HS-5 (cell line): ENCODE data around the gene RNF181.
"Not testable (repeated sequence)": the region's sequence is repeated elsewhere in the genome, so short reads cannot be mapped to it uniquely, and the experiment has no call there.

Experiments
- DNase-seq: peaks from one replicate; pipeline ENCODE4 v3.0.0-alpha.2; 2012; ENCODE audit warnings: low read depth

The RNF181 gene

DNA sequence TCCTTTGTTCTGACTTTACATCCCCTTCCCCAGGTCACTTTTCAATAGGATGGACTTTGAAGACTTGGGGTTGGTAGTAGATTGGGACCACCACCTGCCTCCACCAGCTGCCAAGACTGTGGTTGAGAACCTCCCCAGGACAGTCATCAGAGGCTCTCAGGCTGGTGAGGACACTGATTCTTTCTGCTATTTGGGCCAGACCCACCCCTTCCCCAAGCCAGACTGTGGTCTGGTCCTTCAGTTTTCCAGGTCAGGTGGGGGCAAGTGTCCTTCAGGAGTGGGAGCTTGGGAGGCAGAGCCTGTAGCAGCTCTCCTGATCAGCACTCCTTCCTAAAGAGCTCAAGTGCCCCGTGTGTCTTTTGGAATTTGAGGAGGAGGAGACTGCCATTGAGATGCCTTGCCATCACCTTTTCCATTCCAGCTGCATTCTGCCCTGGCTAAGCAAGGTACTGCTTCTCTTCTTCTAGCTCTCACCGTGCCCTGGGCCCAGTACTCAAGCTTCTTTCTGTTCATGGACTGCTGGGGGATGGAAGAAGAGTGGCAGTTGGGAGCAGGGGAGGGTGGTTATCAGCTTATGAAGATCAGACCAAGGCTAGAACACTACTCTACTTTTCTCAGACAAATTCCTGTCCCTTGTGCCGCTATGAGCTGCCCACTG lies 1.1 kb downstream of the RNF181 start:
- no peak for DNase-seq

DNA sequence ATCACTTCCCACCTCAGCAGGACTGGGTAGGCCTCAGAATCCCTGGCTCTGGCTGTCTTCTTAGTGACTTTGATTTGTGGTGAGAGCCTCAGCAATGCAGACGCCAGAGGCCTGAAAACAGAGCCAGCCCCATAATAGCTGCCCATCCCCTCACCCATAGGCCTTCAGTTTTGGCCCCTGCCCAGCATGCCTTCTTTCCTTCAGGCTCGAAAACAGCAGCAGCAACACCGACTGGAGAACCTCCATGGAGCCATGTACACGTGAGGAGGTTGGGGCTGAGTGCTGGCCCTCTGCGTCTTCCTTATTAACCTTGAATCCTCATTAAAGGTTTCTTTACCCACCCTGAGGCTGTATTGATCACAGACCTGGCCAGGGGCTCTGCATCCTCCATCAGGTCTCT lies 1.7 kb downstream of the RNF181 start:
- no peak for DNase-seq

DNA sequence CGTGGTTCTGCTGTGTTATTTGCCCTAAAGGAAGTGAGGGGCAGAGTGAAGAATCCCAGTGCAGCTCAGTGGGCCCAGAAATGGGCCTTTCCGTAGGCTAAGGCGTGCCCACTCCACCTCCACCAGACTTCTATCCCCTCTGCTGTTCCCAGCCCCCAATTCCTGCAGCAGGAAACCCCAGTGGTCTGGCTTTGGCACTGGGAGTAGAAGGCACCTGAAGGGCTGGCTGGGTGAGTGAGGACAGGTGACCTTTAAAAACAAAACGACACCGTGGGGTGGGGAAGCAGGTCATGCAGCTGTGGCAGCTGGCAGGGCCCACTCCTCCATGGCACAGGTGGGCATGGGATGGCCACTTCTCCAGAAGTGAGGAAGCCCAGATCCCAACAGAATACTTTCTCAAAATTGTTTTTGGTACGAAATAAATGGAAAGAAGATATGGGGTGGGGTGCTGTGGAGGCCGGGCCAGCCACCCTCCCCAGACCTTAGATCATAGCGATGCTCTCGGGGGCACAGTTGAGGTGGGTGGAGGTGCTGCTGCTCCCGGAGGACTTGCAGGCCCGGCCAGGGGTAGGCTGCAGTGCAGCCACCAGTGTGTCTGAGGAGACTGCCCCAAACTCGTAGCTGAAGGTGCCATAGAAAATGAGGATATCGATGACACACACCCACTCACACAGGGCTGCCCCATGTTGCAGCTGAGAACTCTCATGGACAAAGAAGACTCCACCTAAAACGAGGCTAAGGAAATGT lies 3.2 kb downstream of the RNF181 start:
- DNase-seq = no peak

DNA sequence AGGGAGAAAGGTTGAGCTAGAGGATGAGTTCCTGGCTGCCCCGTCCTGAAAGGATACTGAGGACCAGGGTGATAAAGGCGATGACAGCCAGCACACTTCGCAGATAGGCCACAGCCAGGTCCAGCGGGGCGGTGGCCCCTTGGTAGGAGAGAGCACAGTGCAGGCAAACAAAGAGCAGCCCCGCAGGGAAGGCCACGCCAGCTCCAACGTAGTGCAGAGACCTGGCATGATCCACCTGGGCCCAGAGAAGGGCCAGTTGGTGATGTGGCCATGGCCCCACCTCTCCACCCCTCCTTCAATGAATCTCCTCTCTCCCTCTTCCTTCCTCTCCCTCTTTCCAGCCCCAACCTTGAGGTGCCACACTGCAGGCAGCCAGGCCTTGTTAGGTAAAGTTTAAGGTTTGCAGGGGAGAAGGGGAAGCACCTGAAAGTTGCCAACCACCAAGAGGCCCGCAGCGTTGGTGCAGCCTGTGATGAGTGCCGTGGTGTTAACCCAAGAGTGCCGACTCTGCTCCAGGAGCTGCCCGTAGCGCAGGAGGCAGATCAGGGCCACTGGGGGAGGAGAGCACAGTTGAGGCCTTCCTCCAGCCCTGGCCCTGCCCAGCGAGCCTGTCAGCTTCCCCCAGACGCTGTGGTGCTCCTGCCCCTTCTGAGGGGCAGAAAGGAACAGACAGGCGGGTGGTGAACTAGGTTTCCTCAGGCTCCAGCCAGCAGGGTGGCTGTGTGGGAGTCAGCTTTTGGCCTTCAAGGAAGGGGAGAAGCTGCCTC lies 4.1 kb downstream of the RNF181 start:
- DNase-seq = no peak

DNA sequence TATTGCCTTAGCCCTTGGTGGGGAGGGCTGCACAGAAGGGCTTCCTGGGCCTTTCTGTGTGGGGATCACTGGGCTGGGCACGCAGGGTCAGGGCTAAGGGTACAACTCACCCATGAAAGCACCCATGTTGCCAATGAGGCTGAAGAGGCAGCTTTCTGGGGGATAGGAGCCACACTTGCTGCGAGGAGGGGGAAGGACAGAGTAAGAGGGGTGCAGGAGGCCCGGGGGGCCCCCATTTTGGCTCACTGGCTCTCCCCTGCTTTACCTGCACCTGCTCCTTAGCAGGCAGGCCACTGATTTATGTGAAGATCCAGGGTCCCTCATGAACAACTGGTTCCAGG lies 4.7 kb downstream of the RNF181 start:
- DNase-seq = no peak

DNA sequence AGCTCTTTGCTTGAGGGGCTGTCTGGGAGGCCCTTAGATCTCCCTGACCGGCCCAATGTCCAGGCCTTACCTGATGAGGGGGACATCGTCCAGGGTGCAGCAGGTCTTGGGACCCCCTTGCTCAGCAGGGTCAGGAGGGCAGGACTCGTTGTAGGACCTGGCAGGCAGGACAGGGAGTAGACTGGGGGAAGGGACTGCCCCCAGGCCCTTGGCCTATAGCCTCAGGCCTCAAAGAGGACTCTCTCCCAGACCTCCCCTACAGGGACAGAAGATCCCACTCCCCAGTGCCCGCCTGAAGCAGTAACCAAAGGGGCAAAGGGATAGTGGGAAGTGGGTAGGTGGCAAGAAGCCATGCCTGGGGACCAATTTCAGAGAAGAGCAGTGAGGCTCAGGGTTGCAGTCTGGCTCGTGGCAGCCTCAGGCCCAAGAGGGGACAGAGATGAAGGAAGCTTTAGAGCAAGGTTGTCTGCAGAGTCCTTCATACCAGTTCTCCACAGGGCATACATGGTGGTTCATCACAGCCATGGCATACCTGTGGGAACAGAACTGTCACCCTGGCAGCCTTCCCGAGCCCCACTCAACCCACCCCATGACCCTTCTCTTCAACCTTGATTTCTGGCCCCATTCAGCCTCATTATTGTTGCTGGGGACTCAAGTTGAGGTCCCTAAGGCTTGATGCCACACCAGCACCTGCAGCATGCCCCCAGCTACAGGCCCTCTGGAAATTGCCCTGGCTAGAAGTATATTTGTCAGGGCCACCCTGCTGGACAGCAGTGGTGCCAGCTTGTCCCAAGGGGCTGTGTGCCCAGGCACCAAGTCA lies 5.6 kb downstream of the RNF181 start:
- no peak for DNase-seq

- no peak for DNase-seq
Observed at GRCh38 chr2:85601771-85602475, 6.4 kb downstream of the RNF181 start.

DNA sequence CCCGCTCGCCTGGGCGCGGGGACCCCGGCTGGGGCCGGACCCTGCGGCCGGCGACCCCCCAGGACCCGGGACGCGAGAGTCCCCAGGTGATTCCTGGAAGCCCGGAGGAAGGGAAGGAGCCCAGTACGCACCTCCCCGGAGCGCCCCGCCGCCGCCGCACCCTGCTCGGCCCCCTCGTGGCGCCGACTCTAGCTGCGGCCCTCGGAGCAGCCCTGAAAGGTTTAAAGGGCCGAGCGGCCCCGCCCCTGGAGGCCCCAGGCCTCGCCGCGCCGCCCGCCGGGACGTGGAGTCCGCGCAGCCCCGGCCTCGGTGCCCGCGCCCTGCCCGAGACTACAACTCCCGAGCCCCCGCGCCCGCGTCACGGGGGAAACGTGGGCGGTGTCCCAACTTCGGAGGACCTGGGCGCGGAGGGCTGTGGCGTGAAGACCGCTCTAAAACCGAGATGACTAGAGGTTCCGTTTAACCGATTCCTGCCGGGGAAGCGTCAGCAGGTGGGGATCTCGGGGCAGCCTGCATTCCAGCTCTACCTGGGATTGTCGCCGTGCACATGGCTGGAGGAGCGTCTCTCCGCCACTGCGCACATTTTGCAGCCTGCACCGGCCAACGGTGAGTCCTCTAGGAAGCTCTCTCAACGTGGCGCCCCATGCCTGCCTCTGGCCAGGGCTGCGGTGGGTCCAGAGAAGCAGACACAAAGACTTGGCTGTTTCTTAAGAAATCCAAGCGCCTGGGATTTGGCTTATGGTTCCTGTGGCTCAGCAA lies 7.1 kb downstream of the RNF181 start, which contains the start of gene TMEM150A:
Gene TMEM150A (minus strand): TSS at position 223 of the 759 bp plus-strand sequence. CDS start 750 bp downstream, outside the sequence.
- no peak for DNase-seq

GRCh38 chr2:85604133-85604444 lies 8.5 kb downstream of the RNF181 start:
- not testable (repeated sequence) for DNase-seq

DNA sequence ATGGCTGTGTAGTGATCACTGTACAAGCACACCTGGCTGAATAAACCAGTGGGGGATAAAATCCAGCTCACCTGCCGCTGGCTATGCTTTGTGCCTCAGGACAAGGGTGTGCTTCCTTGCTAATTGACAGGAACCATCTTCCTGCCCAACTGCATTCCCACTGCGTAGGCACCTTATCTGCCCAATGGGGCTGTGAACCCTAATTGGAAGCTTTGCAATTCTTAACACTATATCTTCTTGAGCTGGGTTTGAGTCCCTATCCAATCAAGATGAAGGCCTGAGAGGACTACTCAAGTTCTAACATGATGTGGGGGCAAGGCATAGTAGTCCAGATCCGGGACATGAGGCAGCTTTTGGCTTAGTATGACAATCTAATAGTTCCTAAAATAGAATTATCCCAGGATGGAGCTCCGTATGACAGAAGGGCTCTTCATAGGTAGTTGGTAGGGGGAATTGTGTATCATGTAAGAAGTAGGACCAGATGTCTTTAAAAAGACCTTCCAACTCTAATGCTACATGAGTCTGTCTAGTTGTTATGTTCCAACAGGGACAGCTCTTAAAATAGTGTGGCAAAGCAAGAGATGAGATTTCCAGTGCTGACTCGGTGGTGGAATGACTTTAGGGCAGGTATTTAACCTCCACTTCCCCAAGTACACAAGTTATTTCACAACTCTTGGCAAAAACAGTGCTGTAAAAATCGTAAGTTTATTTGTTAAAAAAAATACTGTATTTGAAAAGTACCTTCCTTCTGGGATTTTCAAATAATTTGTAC lies 9.2 kb downstream of the RNF181 start:
- no peak for DNase-seq

- no peak for DNase-seq
Observed at GRCh38 chr2:85605406-85606115, 10.0 kb downstream of the RNF181 start.

GRCh38 chr2:85606116-85606455 lies 10.5 kb downstream of the RNF181 start:
- DNase-seq = no peak

GRCh38 chr2:85607268-85608215 lies 12.0 kb downstream of the RNF181 start:
- DNase-seq = no peak

GRCh38 chr2:85611217-85611704 lies 15.7 kb downstream of the RNF181 start:
- no peak for DNase-seq

- no peak for DNase-seq
Observed at GRCh38 chr2:85611705-85612587, 16.4 kb downstream of the RNF181 start, which contains the start of gene C2orf68. TSS of gene C2orf68 (minus strand) at chr2:85612066. CDS start at chr2:85611984, 82 bp downstream.

DNA sequence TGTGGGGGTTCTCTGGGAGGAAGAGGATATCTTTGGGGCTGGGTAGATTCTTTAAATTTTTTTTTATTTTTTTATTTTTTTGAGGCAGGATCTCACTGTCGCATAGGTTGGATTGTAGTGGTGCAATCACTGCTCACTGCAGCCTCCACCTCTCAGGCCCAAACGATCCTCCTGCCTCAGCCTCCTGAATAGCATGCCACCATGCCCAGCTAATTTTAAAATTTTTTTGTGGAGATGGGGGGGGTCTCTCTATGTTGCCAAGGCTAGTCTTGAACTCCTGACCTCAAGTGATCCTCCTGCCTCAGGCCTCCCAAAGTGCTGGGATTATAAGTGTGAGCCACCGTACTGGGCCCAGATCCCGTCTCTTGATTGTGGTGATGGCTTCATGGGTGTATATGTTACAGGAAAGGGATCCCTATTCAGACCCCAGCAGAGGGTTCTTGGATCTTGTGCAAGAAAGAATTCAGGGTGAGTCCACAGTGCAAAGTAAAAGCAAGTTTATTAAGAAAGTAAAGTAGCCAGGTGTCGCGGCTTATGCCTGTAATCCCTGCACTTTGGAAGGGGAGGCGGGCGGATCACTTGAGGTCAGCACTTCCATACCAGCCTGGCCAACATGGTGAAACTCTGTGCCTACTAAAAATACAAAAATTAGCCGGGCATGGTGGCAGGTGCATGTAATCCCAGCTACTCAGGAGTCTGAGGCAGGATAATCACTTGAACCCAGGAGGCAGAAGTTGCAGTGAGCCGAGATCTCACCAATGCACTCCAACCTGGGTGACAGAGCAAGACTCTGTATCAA lies 18.4 kb downstream of the RNF181 start:
- DNase-seq = no peak
